ENCODE data around the gene ZNF148.

ZNF148 gene

GRCh38 chr3:125306620-125307019, 68.5 kb downstream of the ZNF148 start:
- DNase-seq: no peak
- no peak for TF ChIP-seq GATA1 (IDR thresholded peaks at IDR 0.05; ENCODE audit: low read depth, low read length)
- TF ChIP-seq POLR2A (IDR thresholded peaks at IDR 0.05; ENCODE audit: low read length): no peak

GRCh38 chr3:125302932-125303331, 72.2 kb downstream of the ZNF148 start:
- TF ChIP-seq GATA1 (IDR thresholded peaks at IDR 0.05; ENCODE audit: low read depth, low read length) (no peak), POLR2A (IDR thresholded peaks at IDR 0.05; ENCODE audit: low read length) (no peak)
- no peak for DNase-seq

DNA sequence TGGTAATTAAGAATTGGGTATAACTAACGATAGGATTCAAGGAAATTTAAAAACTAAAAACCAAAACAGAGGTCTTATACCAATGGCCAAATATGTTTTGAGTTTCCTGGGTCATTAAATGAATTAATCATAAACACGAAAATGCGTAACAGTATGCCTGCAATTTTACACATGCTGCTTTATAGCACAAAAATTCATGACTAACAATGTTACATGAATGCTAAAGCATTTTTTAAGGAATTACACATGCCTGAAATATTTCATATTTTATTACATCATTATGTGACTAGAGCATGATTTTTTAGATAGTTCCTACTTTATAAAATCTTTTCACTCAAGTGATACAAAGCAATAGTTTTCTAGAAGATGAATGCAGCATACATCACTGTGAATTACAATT, 74.7 kb downstream of the ZNF148 start:
- DNase-seq: no peak
- TF ChIP-seq POLR2A (IDR thresholded peaks at IDR 0.05; ENCODE audit: low read length) (no peak), GATA1 (IDR thresholded peaks at IDR 0.05; ENCODE audit: low read depth, low read length) (no peak)

DNA sequence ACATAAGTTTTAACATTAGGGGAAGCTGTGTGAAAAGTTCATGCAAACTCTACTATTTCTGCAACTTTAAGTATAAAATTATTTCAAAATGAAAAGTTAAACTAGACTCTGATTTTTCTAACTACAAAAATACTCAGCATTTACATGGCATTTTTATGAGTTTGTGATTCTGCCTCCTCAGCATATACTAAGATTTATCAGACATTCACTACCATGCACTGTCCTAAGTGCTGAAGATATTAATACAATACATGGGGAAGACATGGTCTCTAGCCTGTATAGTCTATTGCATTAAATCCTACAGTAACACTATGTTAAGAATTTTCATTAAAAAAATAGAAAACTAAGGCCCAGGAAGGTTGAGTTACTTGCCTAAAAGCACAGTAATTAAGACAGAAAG, 80.7 kb downstream of the ZNF148 start:
- no peak for TF ChIP-seq GATA1 (IDR thresholded peaks at IDR 0.05; ENCODE audit: low read depth, low read length)
- TF ChIP-seq POLR2A (IDR thresholded peaks at IDR 0.05; ENCODE audit: low read length): no peak
- no peak for DNase-seq

GRCh38 chr3:125292015-125292414, 83.1 kb downstream of the ZNF148 start:
- no peak for DNase-seq
- TF ChIP-seq POLR2A (IDR thresholded peaks at IDR 0.05; ENCODE audit: low read length) (no peak), GATA1 (IDR thresholded peaks at IDR 0.05; ENCODE audit: low read depth, low read length) (no peak)

- no peak for TF ChIP-seq POLR2A (IDR thresholded peaks at IDR 0.05; ENCODE audit: low read length)
- no peak for TF ChIP-seq GATA1 (IDR thresholded peaks at IDR 0.05; ENCODE audit: low read depth, low read length)
- no peak for DNase-seq
These were observed 85.6 kb downstream of the ZNF148 start for GRCh38 chr3:125289429-125289981.

GRCh38 chr3:125287248-125287647, 87.9 kb downstream of the ZNF148 start:
- DNase-seq: no peak
- TF ChIP-seq POLR2A (IDR thresholded peaks at IDR 0.05; ENCODE audit: low read length): no peak
- TF ChIP-seq GATA1 (IDR thresholded peaks at IDR 0.05; ENCODE audit: low read depth, low read length): no peak

- TF ChIP-seq GATA1 (IDR thresholded peaks at IDR 0.05; ENCODE audit: low read depth, low read length) (no peak), POLR2A (IDR thresholded peaks at IDR 0.05; ENCODE audit: low read length) (no peak)
- DNase-seq: no peak
These were observed 93.7 kb downstream of the ZNF148 start for GRCh38 chr3:125281381-125281780.

GRCh38 chr3:125280668-125281361, 94.3 kb downstream of the ZNF148 start:
- TF ChIP-seq POLR2A (IDR thresholded peaks at IDR 0.05; ENCODE audit: low read length) (no peak), GATA1 (IDR thresholded peaks at IDR 0.05; ENCODE audit: low read depth, low read length) (no peak)
- peak in 1 of 2 experiments; percentile 4 for DNase-seq

GRCh38 chr3:125278155-125278554, 97.0 kb downstream of the ZNF148 start:
- TF ChIP-seq POLR2A (IDR thresholded peaks at IDR 0.05; ENCODE audit: low read length) (no peak), GATA1 (IDR thresholded peaks at IDR 0.05; ENCODE audit: low read depth, low read length) (no peak)
- DNase-seq: no peak

GRCh38 chr3:125271127-125271526, 104.0 kb downstream of the ZNF148 start:
- no peak for DNase-seq

GRCh38 chr3:125267460-125267859, 107.7 kb downstream of the ZNF148 start:
- TF ChIP-seq GATA1 (IDR thresholded peaks at IDR 0.05; ENCODE audit: low read depth, low read length) (no peak), POLR2A (IDR thresholded peaks at IDR 0.05; ENCODE audit: low read length) (no peak)
- DNase-seq: no peak

More at GRCh38 chr3:125271127-125271526, 104.0 kb downstream of the ZNF148 start:
- TF ChIP-seq POLR2A (IDR thresholded peaks at IDR 0.05; ENCODE audit: low read length): no peak
- TF ChIP-seq GATA1 (IDR thresholded peaks at IDR 0.05; ENCODE audit: low read depth, low read length): no peak

DNA sequence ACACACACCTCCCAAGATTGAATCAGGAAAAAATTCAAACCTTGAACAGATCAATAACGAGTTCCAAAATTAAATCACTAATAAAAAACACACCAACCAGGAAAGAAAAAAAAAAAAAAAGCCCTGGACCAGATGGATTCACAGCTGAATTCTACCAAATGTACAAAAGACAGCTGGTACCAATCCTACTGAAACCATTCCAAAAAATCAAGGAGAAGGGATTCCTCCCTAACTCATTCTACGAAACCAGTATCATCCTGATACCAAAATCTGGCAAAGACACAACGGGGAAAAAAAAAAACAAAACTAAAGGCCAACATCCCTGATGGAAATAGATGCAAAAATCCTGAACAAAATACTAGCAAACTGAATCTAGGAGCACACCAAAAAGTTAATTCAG, 108.2 kb downstream of the ZNF148 start:
- no peak for DNase-seq
- TF ChIP-seq GATA1 (IDR thresholded peaks at IDR 0.05; ENCODE audit: low read depth, low read length) (no peak), POLR2A (IDR thresholded peaks at IDR 0.05; ENCODE audit: low read length) (no peak)

DNA sequence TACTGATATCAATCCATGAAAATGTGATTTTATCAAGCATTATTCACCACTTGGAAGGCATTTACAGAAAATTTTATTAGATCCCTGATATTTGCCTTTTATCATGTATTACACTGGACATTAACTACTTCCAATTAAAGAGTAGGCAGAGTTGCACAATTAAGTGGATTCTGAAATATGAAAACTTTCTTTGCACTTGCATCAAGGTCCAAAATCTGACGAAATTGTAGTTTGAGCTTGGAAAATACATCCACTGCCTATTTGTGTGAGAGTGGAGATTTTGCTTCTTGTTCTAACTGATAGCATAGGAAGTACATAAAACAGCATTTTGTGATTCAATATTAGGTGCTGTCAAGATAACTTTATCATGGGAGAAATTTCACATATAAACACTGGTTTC, 113.0 kb downstream of the ZNF148 start:
- no peak for DNase-seq
- TF ChIP-seq POLR2A (IDR thresholded peaks at IDR 0.05; ENCODE audit: low read length) (no peak), GATA1 (IDR thresholded peaks at IDR 0.05; ENCODE audit: low read depth, low read length) (no peak)

DNA sequence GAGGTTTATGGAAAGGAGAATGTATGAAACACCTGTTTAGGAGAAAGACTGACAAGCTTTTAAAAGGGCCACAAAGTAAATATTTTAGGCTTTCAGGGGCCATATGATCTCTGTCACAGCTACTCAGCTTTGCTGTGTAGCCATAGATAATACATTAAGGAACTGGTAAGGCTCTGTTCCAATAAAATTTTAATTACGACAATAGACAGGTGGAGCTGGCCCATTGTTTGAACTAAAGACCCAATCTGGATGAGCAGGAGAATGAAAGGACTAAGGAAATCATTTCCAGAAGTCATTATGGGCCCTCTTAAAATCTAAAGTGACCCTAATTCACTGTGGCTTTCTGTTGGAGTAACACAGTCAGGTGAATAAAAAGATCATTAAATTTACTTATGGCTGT, 114.1 kb downstream of the ZNF148 start:
- no peak for DNase-seq
- TF ChIP-seq GATA1 (IDR thresholded peaks at IDR 0.05; ENCODE audit: low read depth, low read length) (no peak), POLR2A (IDR thresholded peaks at IDR 0.05; ENCODE audit: low read length) (no peak)

Data from erythroblast (primary cell).